GM03348 (cell line): ENCODE results near the gene PMPCA.

Experiments used
- DNase-seq: peaks from one replicate; pipeline ENCODE4 v3.0.0; 2012; ENCODE audit warnings: low spot score

Gene PMPCA

DNA sequence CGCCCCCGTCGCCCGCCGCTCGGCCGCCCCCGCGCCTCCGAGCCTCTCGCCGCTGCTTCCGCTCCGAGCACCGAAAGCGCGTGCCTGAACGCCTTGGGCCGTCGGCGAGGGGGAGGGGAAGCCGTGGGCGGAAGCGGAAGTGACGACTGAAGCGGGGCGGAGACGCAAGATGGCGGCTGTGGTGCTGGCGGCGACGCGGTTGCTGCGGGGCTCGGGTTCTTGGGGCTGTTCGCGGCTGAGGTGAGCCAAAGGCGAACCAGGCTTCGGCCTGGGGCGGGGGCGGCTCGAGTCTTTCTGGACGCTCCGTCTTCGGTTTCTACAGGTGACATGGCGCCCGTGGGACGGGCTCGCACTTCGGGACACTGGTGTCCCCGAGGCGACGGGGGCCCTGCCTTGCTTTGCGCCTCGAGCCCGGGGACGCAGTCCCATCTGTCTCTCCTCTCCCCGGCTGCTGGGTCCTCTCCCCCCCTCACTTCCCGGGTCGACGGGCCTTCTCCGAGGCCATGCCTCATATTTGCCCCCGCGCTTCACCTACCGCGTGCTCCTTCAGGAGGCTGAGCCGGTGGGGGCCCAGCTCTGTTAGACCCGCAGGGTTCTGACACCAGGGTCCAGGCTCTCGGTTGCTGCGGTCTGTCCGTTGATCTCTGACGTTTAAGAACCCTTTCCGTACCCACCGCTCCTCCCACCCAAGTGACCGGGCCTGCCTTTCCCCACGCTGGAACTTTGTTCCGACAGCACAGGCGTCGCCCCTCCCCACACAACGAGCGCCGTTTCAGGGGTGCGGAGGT lies at the start of gene PMPCA, which contains the start of gene ENTR1:
Gene PMPCA, plus strand, starts transcription at position 159 of the 788 bp plus-strand sequence. Its CDS starts 11 bp downstream, at position 170.
Gene ENTR1, minus strand, starts transcription at position 115 of the 788 bp plus-strand sequence. CDS start 217 bp downstream, outside the sequence.
- DNase-seq: peak; percentile 98

DNA sequence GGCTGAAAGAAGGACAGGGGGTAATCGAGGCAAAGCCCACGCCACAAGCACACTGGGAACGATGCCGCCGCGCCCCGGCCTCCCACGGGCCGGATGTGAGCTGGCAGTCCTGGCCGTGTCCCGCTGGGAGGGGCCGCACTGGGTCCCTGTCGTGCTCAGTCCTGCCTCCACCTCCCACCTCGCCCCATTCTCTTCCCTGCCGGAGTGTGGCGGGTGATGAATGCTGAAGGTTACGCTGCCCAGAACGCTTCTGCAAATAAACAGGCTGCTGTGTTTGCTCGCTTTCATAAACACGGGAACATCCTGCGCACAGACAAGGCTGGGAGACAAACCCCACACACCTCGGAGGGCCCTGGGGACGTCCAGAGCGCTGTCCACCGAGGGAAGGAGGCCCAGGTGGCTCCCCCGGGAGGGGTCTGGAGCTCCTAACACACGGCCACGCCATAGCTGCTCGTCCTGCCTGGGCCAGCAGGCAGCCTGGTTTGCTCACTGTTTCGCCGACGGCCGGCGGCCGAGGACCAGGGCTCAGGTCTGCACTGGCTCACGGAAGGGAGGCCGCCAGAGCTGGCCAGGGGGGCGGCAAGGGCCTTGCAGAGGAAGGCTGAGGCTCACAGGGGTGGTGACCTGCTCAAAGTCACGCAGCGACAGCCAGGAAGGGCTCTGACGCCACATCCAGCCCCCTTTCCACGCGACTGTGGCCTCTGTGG lies 49.3 kb upstream of the PMPCA start:
- DNase-seq: peak; percentile 43

- no peak for DNase-seq
Observed at GRCh38 chr9:136361754-136362449, 48.6 kb upstream of the PMPCA start.

DNA sequence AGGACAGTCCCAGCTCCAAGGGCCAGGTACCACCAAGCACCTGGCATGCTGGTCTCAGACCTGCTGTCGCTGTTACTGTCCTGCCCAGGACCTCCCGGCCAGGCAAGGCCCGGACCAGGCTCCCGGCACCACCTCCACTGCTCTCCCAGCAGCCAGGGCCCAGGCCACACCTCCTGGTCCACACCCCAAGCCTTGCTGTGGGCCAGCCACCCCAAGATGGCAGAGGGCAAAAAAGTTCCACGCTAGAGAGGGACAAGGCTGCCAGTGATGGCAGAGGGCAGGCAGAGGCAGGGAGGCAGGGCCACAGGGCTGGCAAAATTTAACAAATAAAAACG lies 48.0 kb upstream of the PMPCA start:
- no peak for DNase-seq

DNA sequence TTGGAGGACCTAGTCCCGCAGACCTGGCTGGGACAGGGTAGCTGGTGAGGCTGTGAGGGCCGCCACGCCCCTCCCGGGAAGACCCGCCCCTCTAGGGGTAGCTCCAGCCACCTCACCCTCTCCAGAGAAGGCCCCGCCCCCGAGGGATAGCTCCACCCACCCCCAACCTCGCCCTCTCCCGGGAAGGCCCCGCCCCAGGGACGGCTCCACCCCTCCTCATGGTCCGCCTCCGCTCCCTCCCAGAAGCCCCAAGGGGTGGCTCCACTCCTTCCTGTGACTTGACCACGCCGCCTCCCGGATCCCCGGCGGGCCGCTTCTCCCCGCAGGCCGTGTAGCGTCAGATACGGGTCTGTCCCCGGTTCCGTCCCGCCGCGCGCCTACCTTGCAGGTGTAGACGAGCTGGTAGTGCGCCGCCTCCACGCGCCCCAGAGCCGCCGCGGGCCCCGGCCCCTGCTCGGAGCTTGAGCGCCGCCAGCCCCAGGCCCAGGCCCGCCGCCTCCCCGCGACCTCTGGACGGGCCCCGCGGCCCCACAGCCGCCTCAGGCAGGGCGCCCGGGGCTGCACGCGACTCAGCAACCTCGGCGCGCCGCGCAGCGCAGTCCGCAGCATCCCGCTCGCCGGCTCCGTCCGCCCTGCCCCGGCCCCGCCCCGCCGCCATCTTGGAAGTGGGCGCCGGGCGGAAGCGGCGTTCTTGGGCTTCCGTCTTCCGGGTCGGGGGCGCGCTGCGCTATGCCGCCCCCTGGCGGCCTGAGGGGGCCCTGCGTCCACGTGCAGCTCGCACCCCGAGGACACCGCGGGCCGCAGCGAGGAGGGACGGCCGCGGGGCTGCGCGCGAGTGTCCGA lies 47.1 kb upstream of the PMPCA start, which contains the start of gene DNLZ:
Gene DNLZ, minus strand, starts transcription at position 639 of the 843 bp plus-strand sequence. Its CDS starts 30 bp downstream, at position 609.
- peak; percentile 100 for DNase-seq

GRCh38 chr9:136363949-136364748 lies 46.3 kb upstream of the PMPCA start:
- no peak for DNase-seq

DNA sequence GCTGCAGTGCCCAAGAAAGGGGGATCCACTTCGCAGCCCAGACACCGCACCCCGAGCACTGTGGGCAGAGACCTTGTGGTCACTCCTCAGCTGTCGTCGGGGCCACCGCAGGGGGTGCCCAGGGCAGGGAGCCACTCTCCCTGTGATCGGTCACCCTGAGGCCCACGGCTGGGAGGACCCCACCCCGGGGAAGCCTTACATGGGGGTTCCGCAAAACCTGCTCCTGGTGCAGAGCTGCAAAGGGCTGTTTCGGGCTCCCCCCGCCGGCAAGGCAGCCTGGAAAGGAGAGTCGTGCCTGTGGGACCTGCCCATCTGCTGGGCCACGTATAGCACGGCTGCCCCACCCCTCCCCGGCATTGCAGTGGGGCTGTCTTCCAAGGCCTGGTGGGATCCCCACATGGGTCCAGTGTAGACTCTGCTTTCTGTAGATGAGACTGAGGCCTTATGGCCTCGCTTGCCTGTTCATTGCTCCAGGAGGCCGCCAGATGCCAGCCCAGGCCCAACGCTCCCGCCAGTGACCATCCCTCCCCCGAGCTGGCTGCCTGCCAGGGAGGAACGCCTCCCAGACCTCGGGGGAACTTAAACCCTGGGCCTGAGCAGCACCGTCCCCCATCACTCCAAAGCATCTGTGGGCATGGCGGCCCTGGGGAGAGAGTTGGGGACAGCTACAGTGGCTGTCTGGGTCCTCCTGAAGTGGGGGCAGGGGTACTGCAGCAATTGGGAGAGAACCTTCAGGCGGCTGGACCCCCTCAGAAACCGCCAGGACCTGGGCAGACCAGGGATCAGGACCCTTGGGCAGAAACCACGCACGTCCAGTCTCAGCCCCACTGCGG lies 45.3 kb upstream of the PMPCA start:
- DNase-seq: no peak

GRCh38 chr9:136365775-136366222 lies 44.7 kb upstream of the PMPCA start:
- DNase-seq: no peak

GRCh38 chr9:136366826-136367225 lies 43.6 kb upstream of the PMPCA start:
- no peak for DNase-seq

DNA sequence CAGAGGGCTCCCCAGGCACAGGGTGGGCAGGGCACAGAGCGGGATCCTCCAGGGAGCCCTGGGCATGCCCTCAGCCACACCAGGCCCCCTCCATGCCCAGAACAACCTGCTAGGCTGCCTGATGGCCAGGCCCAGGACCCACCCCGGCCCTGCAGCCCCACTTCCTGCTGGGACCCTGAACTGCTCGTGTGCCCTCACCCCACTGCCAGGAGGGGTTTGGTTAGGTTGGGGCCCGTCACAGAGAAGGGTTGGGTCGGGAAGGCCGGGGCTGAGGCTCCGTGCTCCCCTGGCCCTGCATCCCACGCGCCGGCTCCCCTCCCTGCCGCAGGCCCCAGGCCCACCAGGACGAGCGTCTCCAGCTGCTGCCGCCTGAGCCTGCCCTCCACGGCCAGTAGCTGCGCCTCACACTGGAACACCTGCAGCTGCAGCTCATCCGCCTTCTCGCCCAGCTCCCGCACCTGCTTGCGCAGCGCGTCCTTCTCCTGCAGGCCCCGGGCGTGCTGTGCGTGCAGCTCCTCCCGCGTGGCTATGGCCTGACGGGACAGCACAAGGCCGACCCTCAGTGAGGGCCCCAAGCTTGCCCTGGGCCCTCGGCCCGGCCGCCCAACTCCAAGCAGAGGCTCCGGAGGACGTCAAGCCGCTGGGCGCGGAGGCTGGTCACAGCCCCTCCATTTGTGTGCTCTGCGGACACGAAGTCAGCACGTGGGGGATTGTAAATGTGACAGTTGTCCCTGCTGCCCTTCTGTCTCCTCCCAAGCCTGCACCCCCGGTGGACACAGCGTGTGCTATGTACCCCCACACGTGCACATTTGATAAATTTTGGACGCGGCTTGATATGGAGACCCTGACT lies 42.9 kb upstream of the PMPCA start:
- DNase-seq: no peak

GRCh38 chr9:136368190-136368589 lies 42.3 kb upstream of the PMPCA start:
- no peak for DNase-seq

- DNase-seq: no peak
Observed at GRCh38 chr9:136370037-136370436, 40.4 kb upstream of the PMPCA start.

DNA sequence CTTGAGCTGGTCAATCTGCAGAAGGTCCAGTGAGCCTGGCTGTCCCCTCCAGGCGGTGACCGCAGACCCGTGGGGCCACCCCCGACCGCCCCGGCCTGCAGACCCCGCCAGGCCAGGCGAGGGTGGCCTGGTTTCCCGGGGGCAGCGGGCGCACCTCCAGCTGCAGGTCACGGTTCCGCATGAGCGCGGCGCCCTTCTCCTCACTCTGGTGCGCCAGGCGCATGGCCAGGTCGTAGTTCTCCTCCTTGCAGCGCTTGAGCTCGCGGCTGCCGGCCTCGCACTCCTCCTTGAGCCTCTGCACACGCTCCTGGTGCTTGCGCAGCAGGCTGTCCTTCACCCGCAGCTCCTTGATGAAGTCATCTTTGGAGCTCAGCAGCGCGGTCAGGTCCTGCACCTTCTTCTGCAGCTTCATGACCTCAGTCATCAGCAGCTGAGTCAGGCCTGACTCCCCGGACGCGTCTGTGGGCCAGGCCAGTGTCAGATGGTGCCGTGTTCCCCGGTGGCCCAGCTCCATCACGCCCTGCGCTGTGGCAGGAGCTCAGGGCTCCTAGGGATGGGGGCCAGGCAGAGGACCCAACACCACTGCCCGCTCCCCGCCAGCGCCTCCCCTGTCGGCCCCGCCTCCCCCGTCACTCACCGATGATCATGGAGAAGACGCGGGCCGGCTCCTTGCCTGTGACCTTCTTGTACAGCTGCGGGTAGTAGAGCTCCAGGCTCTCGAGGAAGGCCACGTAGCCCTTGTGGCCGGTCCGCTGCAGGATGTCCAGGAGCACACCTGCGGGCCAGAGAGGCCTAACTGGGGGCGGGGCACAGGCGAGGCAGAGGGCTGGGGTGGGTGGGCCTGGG lies 39.5 kb upstream of the PMPCA start:
- no peak for DNase-seq

DNA sequence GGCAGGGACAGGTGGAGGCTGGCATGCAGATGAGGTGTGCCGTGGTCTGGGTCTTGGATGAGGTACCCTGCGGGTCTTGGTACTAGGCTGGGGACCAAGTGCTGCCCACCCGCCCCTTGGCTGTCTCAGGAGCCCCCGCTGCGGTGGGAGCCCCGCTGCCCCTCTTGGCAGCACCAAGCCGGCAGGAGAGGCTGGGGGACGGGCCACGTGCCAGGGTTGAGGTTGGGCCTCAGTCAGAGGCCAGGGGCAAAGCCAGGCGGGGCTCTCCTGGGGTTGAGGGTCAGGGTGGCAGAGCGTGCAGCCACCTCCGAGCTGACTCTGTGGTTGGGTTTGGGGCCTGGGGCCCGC lies 39.0 kb upstream of the PMPCA start:
- DNase-seq: no peak

GRCh38 chr9:136372006-136372405 lies 38.5 kb upstream of the PMPCA start:
- DNase-seq: no peak

DNA sequence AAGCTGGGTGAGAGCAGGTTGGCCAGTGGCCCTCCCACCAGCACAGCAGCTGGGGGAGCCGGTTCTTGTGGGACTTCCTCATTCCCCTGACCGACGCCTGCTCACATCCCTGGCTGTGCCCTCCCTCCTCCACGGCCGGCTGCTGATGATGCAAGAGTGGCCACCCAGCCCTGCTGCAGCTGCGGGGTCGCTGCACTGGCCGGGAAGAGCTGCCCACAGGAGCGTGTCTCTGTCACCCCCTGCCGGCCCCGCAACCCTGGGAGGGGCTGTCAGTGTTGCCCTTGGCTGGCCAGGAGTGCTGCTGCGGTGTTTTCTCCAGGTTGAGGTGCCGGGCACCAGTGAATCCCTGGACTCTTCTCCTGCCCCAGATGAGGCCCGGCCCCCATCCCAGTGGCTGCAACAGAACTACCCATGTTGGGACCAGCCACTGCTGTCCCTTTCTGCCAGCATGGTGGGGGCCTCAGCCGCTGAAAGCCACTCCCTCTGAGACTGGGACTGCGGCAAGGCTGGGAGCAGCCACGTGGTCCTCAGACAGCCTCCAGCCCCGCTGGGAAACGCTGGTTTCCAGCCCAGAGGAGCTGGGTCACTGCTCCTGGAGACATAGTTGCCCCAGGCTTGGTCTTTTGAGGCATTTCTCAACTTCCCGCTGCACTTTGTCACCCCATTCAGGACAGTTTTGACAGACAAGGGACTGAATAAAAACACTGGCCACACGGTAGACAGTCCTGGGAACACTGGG lies 37.7 kb upstream of the PMPCA start:
- DNase-seq: peak; percentile 83
